Left ventricle myocardium inferior (tissue), 1 donor: ENCODE results near the gene EHD1. TPM values are rescaled to one million over a fixed set of nuclear protein-coding genes. Genes with fewer than 3 reads are reported as not detected.

ENCODE experiments used
- DNase-seq: peaks from one replicate; pipeline ENCODE4 v3.0.0-alpha.2; 2020
- H3K27ac ChIP-seq: fragments of 200-600 bp; replicated peaks from 2 replicates; pipeline ENCODE4 v1.8.0; 2021
- H3K27me3 ChIP-seq: fragments of 200-600 bp; 2 replicates; pipeline ENCODE4 v1.8.0; 2021; ENCODE audit warnings: low read depth
- H3K36me3 ChIP-seq: fragments of 200-600 bp; 2 replicates; pipeline ENCODE4 v1.8.0; 2021
- H3K4me1 ChIP-seq: fragments of 200-600 bp; 2 replicates; pipeline ENCODE4 v1.8.0; 2021
- H3K4me3 ChIP-seq: fragments of 200-600 bp; 2 replicates; pipeline ENCODE4 v1.8.0; 2021; ENCODE audit warnings: mild to moderate bottlenecking, moderate library complexity
- H3K9me3 ChIP-seq: fragments of 200-600 bp; replicated peaks from 2 replicates; pipeline ENCODE4 v1.8.0; 2021
- CTCF ChIP-seq: fragments of 200-600 bp; IDR thresholded peaks from 2 replicates; pipeline ENCODE4 v1.8.0; 2021; ENCODE audit warnings: antibody characterized with exemption, mild to moderate bottlenecking, borderline replicate concordance
- intact Hi-C: fragments of 100-400 bp; cut with micrococcal nuclease; formaldehyde crosslinking; loops from one replicate; pipeline ENCODE4 v1.11.0; 2022
- total RNA-seq: library from RNA; stranded (reverse); fragmentation: NEBNext Ultra II Directional; extraction: Animal tissue kit (Norgen Biotek cat#: 25700); gene quantifications from one replicate; pipeline ENCODE4 v1.2.1, GENCODE V29; 2021
- donor health status: DM: no; HTN: yes; CAD: no; lungs with severe emphysema.

EHD1 gene
- total RNA-seq, 1 donor from 2014 or later: 40.3 TPM

DNA sequence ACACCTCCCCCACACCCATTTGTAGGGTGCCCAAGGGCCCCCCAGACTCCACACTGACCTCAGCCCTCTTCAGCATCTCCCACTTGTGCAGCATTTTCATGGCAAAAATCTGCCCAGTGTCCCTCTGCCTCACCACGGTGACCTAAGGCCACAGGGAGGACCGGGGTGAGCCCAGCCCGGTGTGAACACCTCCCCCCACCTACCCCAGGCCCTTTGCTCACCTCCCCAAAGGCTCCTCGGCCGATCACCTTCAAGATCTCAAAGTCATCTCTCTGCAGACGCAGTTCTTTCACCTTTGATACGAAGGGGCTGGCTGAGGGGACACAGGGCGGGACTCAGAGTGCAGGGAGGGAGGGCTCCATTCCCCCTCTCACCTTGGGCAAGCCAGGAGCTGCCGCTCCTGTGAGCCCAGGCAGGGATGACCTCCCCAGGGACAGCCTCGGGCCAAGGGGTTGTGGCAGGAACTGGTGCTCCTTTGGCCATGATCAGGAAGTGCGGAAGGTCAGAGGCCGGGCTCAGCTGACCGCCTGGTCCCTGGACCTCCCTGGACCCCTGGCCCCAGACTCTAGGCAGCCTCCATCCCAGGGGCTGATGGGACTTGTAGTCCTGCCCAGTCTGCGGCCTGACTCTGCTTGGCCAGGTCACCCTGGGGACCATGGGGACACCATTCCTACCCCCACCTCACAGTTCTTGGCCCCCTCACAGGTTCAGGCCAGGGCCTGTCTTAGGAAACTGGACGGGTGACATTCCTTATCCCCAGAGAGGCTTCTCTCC, 36.6 kb downstream of the EHD1 start:
- intact Hi-C loops: no loop called here
- Histone ChIP-seq H3K27me3 (no peaks in the 10 kb centered on the region), H3K9me3 (no peaks in the 10 kb centered on the region), H3K36me3 (no peaks in the 10 kb centered on the region), H3K27ac (no peak overlapping the region), H3K4me3 (no peak overlapping the region), H3K4me1 (peaks cover 14% of the 10 kb centered on the region)
- no peak for TF ChIP-seq CTCF
- DNase-seq: no peak

- intact Hi-C loops: no loop called here
- no peak overlapping the region for H3K27ac ChIP-seq
- no peaks in the 10 kb centered on the region for H3K36me3 ChIP-seq
- H3K9me3 ChIP-seq: no peaks in the 10 kb centered on the region
- no peak for DNase-seq
- H3K4me3 ChIP-seq: no peak overlapping the region
- H3K27me3 ChIP-seq: no peaks in the 10 kb centered on the region
- H3K4me1 ChIP-seq: peaks cover 13% of the 10 kb centered on the region
- TF ChIP-seq CTCF: no peak
Measured at GRCh38 chr11:64839887-64840782, 38.3 kb downstream of the EHD1 start.

DNA sequence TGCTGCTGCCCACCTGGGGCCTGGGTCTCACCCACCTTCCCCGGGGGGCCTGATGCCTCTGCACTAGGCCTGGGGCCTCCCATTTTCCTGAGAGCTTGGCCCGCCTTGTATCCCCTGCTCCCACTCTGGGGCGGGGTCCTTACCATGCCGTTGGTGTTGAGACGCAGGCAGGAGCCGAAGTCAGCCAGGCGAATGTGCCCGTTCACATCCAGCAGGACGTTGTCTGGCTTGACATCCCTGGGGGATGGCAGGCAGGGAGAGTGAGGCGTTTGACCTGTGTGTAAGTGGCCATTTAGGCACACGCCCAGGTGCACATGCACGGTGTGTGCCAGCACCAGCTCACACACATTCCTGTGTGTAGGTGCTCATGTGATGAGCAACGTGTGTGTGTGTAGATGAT, 39.1 kb downstream of the EHD1 start:
- Histone ChIP-seq H3K4me1 (peaks cover 5% of the 10 kb centered on the region), H3K9me3 (no peaks in the 10 kb centered on the region), H3K27ac (no peak overlapping the region), H3K4me3 (no peak overlapping the region), H3K36me3 (no peaks in the 10 kb centered on the region), H3K27me3 (no peaks in the 10 kb centered on the region)
- intact Hi-C loops: no loop called here
- DNase-seq: no peak
- TF ChIP-seq CTCF: no peak

DNA sequence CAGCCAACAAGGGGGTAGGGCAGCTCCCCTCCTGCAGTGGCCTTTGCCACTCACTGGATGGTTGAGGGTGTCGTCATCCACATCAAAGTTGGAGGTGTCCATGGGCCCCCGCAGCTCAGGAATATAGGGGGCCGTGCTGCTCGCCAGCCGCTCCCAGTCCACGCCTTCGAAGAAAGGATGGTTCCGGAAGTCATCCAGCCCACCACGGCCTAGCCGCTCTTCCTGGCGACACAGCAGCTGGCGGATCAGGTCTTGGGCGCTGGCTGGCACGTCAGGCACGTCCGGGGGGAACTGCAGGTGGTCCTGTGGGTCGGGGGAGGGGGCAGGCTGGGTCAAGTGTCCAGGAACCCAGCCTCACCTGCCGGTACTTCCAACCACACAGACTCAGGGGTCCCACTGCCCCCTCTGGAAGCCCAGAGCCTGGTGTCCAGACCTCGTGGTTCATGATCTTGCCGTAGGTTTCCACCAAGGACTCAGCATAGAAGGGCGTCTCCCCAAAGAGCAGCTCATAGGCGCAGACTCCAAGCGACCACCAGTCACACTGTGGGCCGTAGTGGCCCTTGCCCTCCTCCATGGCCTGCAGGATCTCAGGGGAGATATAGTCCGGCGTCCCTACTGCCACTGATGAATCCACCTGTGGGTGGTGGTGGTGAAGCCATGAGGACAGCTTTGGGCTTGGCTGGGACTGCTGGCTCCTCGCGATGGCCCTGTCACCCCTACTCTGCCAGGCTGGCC, 39.7 kb downstream of the EHD1 start:
- no peak for TF ChIP-seq CTCF
- no peak overlapping the region for H3K27ac ChIP-seq
- no peaks in the 10 kb centered on the region for H3K4me1 ChIP-seq
- DNase-seq: no peak
- intact Hi-C loops: no loop called here
- H3K27me3 ChIP-seq: no peaks in the 10 kb centered on the region
- no peaks in the 10 kb centered on the region for H3K9me3 ChIP-seq
- H3K36me3 ChIP-seq: no peaks in the 10 kb centered on the region
- H3K4me3 ChIP-seq: no peak overlapping the region

DNA sequence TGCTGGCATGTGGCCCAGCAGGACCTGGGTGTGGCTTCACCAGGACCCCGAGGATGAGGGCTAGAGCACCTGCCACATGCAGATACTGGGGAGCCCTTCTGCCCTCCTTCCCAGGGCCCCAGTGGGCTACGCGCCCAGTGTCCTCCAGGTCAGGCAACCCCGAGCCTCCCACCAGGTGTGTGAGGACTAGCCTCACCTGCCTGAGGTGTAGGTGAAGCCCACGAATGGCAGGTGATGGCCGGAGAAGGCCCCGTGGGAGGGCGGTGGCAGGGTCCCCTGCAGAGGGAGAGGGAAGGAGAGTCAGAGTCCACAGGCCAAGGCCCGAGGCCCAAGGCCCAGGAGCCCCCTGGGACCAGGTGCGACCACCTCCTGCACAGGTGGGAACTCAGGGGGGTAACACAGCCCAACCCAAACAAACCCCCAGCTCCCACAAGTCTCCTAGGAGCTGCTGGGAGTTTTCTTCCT, 40.5 kb downstream of the EHD1 start:
- Histone ChIP-seq H3K27ac (no peak overlapping the region), H3K4me3 (no peak overlapping the region), H3K4me1 (no peaks in the 10 kb centered on the region), H3K9me3 (no peaks in the 10 kb centered on the region), H3K36me3 (no peaks in the 10 kb centered on the region), H3K27me3 (no peaks in the 10 kb centered on the region)
- DNase-seq: no peak
- intact Hi-C loops: no loop called here
- no peak for TF ChIP-seq CTCF
